ENCODE data around the gene SCFD2. TPM values are rescaled to one million over a fixed set of nuclear protein-coding genes. Genes with fewer than 3 reads are reported as not detected.

Gene SCFD2
- polyA plus RNA-seq, 1 of the 3 experiments (the other 2 are of a cell fraction): 14.1 TPM

GRCh38 chr4:53307210-53307609, 58.7 kb downstream of the SCFD2 start:
- H3K4me3 ChIP-seq (ENCODE audit: low read depth in 2 of 2, low read length in 1 of 2): no peak overlapping the region
- ChIA-PET CTCF (interaction anchor here (1.4 kb wide), 1 partner anchor 927 kb away, joined by 5 read pairs; no protein-coding TSS in a partner anchor), POLR2A (no interaction called here)
- no peak for TF ChIP-seq NRF1 (IDR thresholded peaks at IDR 0.05; ENCODE audit: low read depth, low read length)
- no peak for TF ChIP-seq MXI1 (IDR thresholded peaks at IDR 0.05; ENCODE audit: low read depth, low read length)
- TF ChIP-seq USF1 (IDR thresholded peaks at IDR 0.05; ENCODE audit: borderline replicate concordance, low read depth): no peak
- no peak for TF ChIP-seq RCOR1 (IDR thresholded peaks at IDR 0.05; ENCODE audit: low read length)
- TF ChIP-seq GABPA (IDR thresholded peaks at IDR 0.05; ENCODE audit: low read depth): no peak
- no peak for TF ChIP-seq POLR2AphosphoS5 (IDR thresholded peaks at IDR 0.05; ENCODE audit: low read depth, low read length)
- no peak for TF ChIP-seq TCF12 (IDR thresholded peaks at IDR 0.05)
- no peak for TF ChIP-seq PBX3 (IDR thresholded peaks at IDR 0.05)
- TF ChIP-seq GATA2 (CRISPR knock-in tag; IDR thresholded peaks at IDR 0.05): no peak
- no peak for TF ChIP-seq CHD2 (IDR thresholded peaks at IDR 0.05; ENCODE audit: low read length, partially characterized antibody)
- TF ChIP-seq REST (IDR thresholded peaks at IDR 0.05; ENCODE audit: low read depth, low read length): no peak
- no peak for TF ChIP-seq RAD21 (IDR thresholded peaks at IDR 0.05; ENCODE audit: low read length)
- no peak for TF ChIP-seq MAX (IDR thresholded peaks at IDR 0.05; ENCODE audit: low read depth)
- TF ChIP-seq ZBTB33 (IDR thresholded peaks at IDR 0.05; ENCODE audit: borderline replicate concordance, low read depth): no peak
- no peak for TF ChIP-seq FOXM1 (IDR thresholded peaks at IDR 0.05; ENCODE audit: low read depth)
- TF ChIP-seq RXRA (IDR thresholded peaks at IDR 0.05; ENCODE audit: borderline replicate concordance, low read depth): no peak
- no peak for TF ChIP-seq SMC3 (IDR thresholded peaks at IDR 0.05; ENCODE audit: low read depth, low read length)
- no peaks in the 10 kb centered on the region for H4K20me1 ChIP-seq (ENCODE audit: insufficient read depth)
- H3K4me2 ChIP-seq: peak overlapping the region; percentile 59; the same call in 1 of the 2 replicates
- H2AFZ ChIP-seq (ENCODE audit: low read depth): no peak overlapping the region
- H3K9me3 ChIP-seq: no peaks in the 10 kb centered on the region
- no peaks in the 10 kb centered on the region for H3K79me2 ChIP-seq (ENCODE audit: insufficient read depth)
- no peaks in the 10 kb centered on the region for H3K9me2 ChIP-seq
- peak overlapping the region; percentile 68 to 78 for H3K27ac ChIP-seq (ENCODE audit: low read depth in 2 of 2, low read length in 1 of 2)
- H3K9ac ChIP-seq: no peak overlapping the region
- H3F3A ChIP-seq (replicated peaks; ENCODE audit: insufficient read depth): peaks cover 10% of the 10 kb centered on the region
- DNase-seq: no peak
- WGBS (ENCODE audit: low lambda C conversion rate): 100% methylated on average over 1 of the region's 1 CpG
- H3K4me1 ChIP-seq (ENCODE audit: control insufficient read depth in 1 of 2, insufficient read depth in 2 of 2, low read depth in 1 of 2, low read length in 1 of 2): peaks cover 6 to 13% of the 10 kb centered on the region in 2 experiments; a peak in 2 of 4 replicates
- H3K36me3 ChIP-seq (replicated peaks in 1 of 2; ENCODE audit: control insufficient read depth in 1 of 2, insufficient read depth in 2 of 2, low read length in 1 of 2): no peaks in the 10 kb centered on the region
- no peaks in the 10 kb centered on the region for H3K27me3 ChIP-seq (ENCODE audit: insufficient read depth)
